ENCODE results near the gene RP2. TPM values are rescaled to one million over a fixed set of nuclear protein-coding genes. Genes with fewer than 3 reads are reported as not detected.

RP2 gene
- total RNA-seq, 1 experiment from 2014 or later = 5.1 TPM

DNA sequence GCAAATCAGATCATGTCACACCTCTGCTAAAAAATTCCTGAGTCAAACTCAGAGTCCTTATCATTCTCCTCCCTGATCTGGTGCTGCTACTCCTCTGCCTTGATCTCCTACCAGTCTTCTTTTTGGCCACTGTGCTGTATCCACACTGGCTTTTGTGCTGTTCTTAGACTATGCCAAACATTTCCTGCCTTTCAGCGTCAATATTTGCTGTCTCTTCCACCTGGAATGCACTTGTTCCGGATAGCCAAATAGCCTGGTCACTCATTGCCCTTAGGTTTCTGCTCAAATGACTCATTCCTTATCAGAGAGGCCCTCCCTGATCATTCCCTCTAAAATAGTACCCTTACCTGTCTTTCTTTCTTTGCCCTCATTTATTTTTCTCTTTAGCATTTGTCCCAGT lies 24.4 kb upstream of the RP2 start:
- H2BK15ac ChIP-seq (ENCODE audit: low read depth, low read length) = no peak overlapping the region
- Mint-ChIP-seq H3K4me3 (no peak overlapping the region), H3K9me3 (peaks cover 65 to 67% of the 10 kb centered on the region in 2 experiments), H3K27ac (no peak overlapping the region), H3K27me3 (ENCODE audit: low read depth) (no peaks in the 10 kb centered on the region; the same call in 1 of the 2 replicates), H3K36me3 (ENCODE audit: insufficient read depth in 1 of 3, low read depth in 3 of 3) (no peaks in the 10 kb centered on the region; a peak in 1 of 7 replicates), H3K4me1 (peaks cover 3% of the 10 kb centered on the region in 2 experiments; a peak in 3 of 4 replicates)
- TF ChIP-seq, protein P1, sequence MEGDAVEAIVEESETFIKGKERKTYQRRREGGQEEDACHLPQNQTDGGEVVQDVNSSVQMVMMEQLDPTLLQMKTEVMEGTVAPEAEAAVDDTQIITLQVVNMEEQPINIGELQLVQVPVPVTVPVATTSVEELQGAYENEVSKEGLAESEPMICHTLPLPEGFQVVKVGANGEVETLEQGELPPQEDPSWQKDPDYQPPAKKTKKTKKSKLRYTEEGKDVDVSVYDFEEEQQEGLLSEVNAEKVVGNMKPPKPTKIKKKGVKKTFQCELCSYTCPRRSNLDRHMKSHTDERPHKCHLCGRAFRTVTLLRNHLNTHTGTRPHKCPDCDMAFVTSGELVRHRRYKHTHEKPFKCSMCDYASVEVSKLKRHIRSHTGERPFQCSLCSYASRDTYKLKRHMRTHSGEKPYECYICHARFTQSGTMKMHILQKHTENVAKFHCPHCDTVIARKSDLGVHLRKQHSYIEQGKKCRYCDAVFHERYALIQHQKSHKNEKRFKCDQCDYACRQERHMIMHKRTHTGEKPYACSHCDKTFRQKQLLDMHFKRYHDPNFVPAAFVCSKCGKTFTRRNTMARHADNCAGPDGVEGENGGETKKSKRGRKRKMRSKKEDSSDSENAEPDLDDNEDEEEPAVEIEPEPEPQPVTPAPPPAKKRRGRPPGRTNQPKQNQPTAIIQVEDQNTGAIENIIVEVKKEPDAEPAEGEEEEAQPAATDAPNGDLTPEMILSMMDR (conservative IDR thresholded peaks at IDR 0.05) = no peak
- no peak overlapping the region for H4K8ac ChIP-seq (replicated peaks; ENCODE audit: insufficient read length, low read depth, low read length)
- no peak overlapping the region for H2BK20ac ChIP-seq (ENCODE audit: low read depth, low read length, poor library complexity, severe bottlenecking)
- no peak overlapping the region for H3K4ac ChIP-seq (ENCODE audit: low read depth, low read length)
- H3K4me2 ChIP-seq (ENCODE audit: insufficient read depth, insufficient read length, low read length) = no peak overlapping the region
- no peak overlapping the region for H2BK120ac ChIP-seq (ENCODE audit: low read depth, low read length, poor library complexity, severe bottlenecking)
- H4K20me1 ChIP-seq (ENCODE audit: control insufficient read depth, insufficient read depth, insufficient read length) = no peaks in the 10 kb centered on the region
- no peak overlapping the region for H2AFZ ChIP-seq (ENCODE audit: low read length)
- H4K91ac ChIP-seq (ENCODE audit: insufficient read length, low read depth, low read length) = no peak overlapping the region
- H4K5ac ChIP-seq (ENCODE audit: insufficient read length, low read depth, low read length) = no peak overlapping the region
- H3K9ac ChIP-seq (ENCODE audit: extremely low read depth, insufficient read length, low read length) = no peak overlapping the region
- H3K79me2 ChIP-seq (ENCODE audit: insufficient read depth, low read length) = no peaks in the 10 kb centered on the region
- no CpG with 5 or more reads among the region's 2 CpGs for WGBS (ENCODE audit: extremely low coverage, insufficient read length, low lambda C conversion rate)
- H3K56ac ChIP-seq (ENCODE audit: insufficient read length, low read depth, low read length) = no peak overlapping the region
- H3K27me3 ChIP-seq (ENCODE audit: insufficient read depth, low read length) = no peaks in the 10 kb centered on the region
- no peaks in the 10 kb centered on the region for H3K79me1 ChIP-seq (ENCODE audit: insufficient read depth, low read depth, low read length, poor library complexity, severe bottlenecking)
- H2BK5ac ChIP-seq (ENCODE audit: insufficient read length, low read length) = no peak overlapping the region
- no peak overlapping the region for H3K18ac ChIP-seq (ENCODE audit: insufficient read length, low read depth, low read length)
- H3T11ph ChIP-seq (ENCODE audit: low read length) = no peak overlapping the region
- H3K23ac ChIP-seq (ENCODE audit: insufficient read length, low read depth, low read length) = no peak overlapping the region
- no peak overlapping the region for H3K14ac ChIP-seq (ENCODE audit: insufficient read depth, low read length)
- no peak overlapping the region for H3K27ac ChIP-seq (ENCODE audit: insufficient read length, low read depth, low read length)
- no peaks in the 10 kb centered on the region for H3K4me1 ChIP-seq (ENCODE audit: insufficient read depth, low read length)
- peaks cover 14% of the 10 kb centered on the region for H3K9me3 ChIP-seq (ENCODE audit: control insufficient read depth, low read depth, low read length)
- no peaks in the 10 kb centered on the region for H3K23me2 ChIP-seq (ENCODE audit: insufficient read length, low read depth, low read length, poor library complexity, severe bottlenecking)
- no peak overlapping the region for H2BK12ac ChIP-seq (ENCODE audit: insufficient read length, low read depth, low read length)
- H2AK5ac ChIP-seq (ENCODE audit: insufficient read length, low read length) = no peak overlapping the region
- no peak for DNase-seq

All from H9 (cell line).